Activated T-cell treated with anti-CD3 and anti-CD28 coated beads for 24 hours (primary cell): ENCODE results near the gene LTB4R.
A peak's percentile ranks its signal among the peaks of the same experiment; 100 is the strongest.
"Not testable (repeated sequence)": the region's sequence is repeated elsewhere in the genome, so short reads cannot be mapped to it uniquely, and the experiment has no call there.

Experiments used
- DNase-seq: peaks from one replicate; pipeline ENCODE4 v3.0.0-alpha.2; 2020; ENCODE audit warnings: low read depth

The LTB4R gene

DNA sequence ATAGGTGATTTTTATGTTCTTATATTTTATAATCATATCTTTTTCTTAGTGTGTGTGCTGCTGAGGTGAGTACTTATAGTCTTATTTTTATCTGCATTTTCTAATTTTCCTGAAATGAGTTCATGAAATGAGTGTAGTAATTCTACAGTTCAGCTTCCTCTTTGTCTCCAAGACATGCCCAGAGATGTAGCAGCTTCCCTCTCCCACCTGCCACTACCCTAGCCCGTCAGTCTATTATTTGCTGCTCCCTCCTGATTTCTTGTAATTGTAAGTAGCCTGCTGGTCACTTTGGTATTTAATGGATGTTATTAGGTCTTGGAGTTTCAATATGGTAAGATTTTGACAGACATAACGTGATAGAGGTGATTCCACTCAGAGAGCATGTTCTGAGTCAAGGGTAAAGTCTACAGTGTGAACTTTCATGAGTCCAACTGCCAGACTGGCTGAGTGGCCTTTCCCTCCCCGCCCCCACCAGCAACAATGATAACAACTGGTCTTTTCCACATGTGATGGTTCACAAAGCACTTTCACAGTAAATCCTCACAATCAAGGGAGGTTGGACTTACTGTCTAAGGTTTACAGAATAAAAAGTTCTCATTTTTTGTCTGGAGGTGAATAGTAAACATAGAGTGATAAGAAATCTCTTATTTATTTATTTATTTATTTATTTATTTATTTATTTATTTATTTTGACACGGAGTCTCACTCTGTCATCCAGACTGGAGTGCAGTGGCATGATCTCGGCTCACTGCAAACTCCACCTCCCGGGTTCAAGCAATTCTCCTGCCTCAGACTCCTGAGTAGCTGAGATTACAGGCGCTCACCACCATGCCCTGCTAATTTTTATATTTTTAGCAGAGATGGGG is 32.7 kb downstream of the LTB4R start:
- DNase-seq = no peak

DNA sequence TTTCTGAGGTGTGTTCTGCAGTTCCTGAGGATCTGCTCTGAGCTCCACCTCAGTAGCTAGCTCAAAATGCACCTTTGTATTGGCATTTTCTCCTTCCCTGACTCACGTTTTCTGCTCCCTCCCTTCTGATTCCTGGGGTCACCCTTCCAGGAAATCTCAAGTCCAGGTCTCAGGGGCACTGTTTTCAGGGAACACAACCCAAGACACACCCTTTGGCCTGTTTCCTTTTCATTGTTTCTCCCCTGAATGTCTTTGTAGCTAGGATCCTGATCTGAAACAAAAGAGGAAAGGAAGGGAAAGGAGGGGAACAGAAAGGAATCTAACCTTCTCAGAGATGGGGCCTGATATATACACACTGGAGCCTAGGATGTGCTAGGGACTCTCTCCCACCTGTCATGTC is 35.8 kb downstream of the LTB4R start:
- DNase-seq = no peak

DNA sequence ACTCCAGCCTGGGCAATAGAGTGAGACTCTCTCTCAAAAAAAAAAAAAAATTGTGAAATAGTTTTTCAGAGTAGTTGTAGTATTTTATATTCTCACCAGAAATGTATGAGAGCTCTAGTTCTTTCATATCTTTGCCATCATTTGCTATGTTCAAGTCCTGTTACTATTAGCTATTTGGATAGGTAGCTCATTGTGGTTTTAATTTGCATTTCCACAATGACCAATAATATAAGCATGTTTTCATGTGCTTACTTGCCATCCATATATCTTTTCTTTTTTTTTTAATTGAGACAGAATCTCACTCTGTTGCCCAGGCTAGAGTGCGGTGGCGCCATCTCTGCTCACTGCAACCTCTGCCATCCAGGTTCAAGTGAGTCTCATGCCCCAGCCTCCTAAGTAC is 36.9 kb downstream of the LTB4R start:
- DNase-seq = no peak

DNA sequence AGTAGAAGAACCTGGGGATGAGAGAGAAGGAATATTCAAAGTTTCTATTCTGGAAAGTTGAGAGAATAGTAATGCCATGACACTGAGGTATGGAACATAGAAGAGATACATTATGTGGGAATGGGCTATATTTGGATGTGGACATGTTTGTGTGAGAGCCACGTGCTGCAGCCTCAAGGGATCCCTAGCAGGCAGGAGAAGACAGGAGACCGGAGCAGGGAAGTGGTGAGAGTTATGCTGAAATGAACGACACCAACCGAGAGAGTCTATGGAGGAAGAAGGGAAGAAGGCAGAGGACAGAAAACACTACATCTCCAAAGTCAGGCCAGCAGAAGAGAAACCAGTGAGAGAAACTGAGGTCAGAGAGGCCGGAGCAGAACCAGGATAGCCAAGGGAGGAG is 38.4 kb downstream of the LTB4R start:
- DNase-seq = no peak

DNA sequence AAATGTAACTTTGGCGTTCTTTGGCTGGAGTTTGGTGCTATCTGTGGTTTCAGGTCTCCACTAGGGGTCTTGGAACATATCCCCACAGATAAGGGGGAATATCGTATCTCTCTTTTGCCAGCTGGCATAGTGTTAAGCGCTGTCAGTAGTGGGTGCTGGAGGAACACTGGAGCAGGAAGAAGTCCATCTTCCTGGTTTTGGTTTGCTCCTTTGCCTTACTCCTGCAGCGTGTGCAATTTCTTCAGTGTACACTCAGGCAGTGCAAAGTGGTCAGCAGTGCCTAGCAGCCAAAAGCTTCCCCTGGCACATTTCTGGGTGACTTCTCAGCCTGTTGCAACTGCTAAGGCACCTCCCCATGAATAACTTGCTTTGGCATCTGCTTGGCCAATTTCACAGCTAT is 40.2 kb downstream of the LTB4R start:
- DNase-seq = no peak

DNA sequence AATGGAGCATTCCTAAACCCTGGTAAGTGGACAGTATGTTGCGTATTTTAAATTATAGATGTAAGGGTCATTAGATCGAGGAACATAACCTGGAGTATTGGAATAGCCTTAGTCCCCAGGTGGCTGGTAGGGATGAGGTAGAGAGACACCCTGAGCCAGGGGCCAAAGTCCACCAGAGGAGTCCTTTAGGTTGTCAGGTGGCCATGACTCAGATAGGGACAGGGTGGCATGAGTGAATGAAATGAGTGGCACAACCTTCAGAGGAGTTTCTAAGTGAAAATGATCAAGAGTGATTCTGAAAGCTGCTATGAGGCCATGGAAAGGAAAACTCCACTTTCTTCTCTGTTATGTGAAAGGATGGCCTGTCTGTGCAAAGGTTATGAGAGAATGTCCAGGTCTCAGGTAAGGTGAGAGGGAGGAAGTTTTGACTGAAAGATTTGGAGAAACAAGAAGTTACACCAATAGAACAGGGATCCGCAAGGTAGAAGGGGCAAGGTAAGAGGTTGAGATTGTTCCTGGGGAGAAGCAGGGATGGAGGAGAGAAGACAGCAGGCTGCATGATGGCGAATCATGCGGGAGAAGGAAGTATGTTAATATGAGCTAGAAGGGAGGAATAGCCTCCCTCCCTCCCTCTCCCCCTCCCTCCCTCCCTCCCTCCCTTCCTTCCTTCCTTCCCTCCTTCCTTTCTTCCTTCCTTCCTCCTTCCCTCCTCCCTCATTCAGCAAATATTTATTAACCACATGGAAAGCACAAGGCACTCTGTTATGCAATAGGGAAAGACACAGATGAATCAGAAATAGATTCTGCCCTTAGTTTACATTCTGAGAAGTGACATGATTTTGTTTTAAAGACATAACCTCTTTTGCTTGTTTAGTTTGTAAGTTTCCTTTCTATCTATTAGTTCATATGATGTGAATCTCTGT is 42.5 kb downstream of the LTB4R start:
- DNase-seq = no peak

DNA sequence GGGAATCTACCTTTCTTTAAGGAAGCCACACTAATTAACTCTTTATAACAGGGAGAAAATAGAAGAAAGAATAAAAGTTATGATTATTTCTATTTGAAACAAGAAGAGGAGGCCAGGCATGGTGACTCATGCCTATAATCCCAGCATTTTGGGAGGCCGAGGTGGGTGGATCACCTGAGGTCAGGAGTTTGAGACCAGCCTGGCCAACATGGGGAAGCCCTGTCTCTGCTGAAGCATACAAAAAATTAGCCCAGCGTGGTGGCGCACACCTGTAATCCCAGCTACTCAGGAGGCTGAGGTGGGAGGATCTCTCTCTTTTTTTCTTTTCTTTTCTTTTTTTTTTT is 43.2 kb downstream of the LTB4R start:
- DNase-seq = not testable (repeated sequence)

DNA sequence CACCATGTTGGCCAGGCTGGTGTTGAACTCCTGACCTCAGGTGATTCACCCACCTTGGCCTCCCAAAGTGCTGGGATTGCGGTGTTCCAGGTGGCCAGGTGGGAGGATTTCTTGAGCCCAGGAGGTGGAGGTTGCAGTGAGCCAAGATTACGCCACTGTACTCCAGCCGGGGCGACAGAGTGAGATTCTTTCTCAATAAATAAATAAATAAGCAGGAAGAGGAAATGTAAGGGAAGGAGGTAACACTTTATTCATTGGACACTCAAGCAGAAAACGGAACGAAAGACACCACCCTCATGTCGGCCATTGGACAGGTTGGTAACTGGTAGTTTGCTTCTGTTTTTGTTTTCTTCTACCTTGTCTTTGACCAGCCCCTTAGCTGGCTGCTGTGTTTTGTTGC is 43.7 kb downstream of the LTB4R start:
- DNase-seq = no peak

DNA sequence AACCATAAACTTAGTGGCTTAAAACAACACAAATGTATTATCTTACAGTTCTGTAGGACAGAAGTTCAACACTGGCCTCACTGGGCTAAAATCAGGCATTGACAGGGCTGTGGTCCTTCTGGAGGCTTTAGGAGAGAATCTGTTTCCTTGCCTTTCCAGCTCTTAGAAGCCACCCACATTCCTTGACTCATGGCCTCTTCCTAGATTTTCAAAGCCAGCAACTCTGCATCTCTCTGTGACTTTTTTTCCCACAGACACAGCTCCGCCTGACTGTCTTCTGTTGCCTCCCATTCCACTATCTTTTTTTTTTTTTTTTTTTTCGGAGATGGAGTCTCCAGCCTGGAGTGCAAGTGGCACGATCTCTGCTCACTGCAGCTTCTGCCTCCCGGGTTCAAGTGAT is 44.9 kb downstream of the LTB4R start:
- DNase-seq = no peak

DNA sequence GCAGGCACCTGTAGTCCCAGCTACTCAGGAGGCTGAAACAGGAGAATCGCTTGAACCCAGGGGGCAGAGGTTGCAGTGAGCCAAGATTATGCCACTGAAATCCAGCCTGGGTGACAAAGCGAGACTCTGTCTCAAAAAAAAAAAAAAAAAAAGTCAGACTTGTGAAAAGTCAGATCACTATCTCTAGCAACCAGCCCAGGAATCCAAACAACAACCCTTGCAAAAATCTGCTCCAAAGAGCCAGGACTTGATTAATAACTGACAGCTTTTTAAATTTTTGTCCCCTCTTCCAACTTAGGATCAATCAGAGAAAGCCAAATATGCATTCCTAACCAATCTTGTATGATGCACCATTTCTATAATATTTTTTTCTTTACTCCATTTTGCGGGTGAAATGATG is 49.0 kb downstream of the LTB4R start:
- no peak for DNase-seq

DNA sequence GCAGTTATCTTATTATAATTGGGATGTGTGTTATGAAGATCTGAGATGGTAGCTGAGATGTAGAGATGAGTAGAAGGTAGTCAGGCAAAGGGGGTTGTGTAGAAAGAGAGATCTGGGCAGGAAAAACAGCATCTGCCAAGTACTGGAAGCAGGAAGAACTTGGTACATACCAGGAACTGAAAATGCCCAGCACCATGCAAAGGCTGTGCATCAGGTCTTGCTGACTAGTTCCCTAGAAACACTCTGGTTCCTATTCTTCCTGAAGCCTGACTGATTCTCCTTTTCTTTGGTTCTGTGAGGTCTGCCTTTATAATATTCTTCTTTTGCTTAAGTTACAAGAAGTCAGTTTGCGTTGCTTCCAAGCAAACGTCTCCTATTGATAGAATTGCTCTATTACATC is 50.0 kb downstream of the LTB4R start:
- no peak for DNase-seq

DNA sequence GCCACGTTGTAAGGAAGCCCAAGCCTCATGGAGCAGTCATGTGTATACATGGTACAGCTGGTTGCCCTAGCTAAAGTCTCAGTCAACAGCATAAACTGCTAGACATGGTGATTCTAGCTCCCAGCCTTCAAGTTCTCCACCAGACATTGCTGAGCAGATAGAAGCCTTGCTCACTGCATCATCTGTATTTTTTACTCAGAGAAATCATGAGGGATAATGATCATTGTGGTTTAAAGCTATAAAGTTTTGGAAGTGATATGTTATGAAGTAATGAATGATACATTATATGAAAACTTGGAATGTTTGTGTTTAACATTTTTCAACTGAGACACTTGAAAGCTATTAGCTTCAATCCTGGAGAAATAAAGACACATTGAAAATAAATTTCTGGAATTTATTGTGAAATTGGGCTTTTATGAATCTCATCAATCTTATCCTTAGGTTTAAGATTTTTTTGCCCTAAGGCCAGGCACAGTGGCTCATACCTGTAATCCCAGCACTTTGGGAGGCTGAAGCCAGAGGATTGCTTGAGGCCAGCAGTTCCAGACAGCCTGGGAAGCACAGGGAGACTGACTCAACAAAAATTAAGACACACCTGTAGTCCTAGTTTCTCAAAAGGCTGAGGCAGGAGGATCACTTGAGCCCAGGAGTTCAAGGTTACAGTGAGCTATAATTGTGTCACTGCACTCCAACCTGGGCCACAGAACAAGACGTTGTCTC is 51.1 kb downstream of the LTB4R start:
- no peak for DNase-seq

DNA sequence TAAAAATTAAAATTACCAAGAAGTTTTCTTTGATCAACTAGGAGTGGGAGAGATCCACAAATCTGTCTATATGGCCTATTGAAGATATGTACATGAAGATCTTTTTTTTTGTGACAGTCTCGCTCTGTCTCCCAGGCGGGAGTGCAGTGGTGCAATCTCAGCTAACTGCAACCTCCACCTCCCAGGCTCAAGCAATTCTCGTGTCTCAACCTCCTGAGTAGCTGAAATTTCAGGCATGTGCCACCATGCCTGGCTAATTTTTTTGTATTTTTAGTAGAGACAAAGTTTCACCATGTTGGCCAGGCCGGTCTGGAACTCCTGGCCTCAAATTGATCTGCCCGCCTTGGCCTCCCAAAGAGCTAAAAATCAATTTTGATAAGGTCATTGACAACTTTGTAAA is 52.1 kb downstream of the LTB4R start:
- DNase-seq = no peak

DNA sequence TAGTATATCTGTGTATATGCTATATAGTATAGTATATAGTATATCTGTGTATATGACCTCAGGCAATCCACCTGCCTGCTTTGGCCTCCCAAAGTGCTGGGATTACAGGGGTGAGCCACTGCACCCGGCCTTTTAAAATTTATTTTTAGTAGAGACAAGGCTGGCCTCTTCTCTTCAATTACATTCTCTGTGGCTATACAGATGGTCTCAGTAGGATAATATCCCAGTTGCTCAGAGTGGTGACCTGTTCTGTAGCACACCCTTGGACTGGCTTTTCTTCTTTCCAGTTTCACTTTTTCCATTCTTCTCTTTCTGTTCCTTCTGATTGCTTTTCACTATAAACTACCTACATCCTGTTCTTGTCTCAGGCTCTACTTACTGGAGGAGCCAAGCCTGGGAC is 53.5 kb downstream of the LTB4R start:
- no peak for DNase-seq

DNA sequence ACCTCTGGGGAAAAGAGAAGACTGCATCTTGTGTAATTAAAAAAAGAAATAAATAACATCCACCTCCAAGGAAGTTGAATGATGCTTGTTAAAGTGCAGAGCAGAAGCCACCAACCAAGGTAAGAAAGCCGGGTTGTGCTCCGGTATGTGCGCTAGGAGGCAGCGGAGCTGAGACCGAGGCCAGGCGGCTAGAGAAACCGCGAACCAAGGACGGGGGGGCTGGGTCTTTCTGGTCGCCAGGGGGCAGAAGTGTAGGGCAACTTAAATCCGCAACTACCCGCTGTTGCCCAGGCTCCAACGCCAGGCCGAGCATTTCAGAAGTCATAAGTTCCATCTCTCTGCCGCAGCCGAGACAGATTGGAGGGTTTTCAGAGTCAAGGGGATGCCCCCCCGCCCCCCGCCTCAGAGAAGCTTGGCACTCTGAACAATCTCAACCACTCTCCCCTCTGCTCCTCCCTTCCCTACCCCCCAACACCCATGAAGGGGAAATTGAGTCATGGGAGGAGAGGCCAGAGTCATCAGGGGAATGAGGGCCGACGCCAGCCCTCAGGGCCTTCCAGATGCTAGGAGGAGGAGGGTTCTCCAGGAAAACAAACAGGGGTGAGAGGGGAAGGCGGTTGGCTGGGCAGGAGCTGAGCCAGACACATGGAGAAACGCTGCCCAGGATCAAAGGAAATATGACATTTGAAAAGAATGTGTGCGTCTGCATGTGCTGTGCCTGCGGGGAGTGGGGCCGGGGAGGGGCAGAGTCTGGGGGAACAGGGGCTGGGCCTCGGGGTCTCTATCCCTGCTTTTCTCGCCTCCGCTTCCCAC is 54.5 kb downstream of the LTB4R start:
- peak; percentile 44 for DNase-seq

DNA sequence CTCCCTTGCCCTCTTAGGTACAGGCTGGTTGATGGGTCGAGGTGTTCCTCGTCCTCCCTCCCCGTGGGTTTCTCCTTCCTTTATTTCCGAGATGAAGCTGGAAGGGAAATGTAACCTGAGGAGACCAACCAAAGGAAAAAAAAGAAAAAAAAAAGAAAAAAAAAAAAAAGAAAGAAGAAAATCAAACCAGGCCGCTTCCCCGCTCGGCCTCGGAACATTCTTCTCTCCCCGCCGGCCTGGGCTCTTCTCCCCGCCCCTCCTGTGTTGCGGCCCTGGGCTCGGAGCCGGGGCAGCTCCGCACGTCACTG is 55.1 kb downstream of the LTB4R start:
- DNase-seq = no peak

DNA sequence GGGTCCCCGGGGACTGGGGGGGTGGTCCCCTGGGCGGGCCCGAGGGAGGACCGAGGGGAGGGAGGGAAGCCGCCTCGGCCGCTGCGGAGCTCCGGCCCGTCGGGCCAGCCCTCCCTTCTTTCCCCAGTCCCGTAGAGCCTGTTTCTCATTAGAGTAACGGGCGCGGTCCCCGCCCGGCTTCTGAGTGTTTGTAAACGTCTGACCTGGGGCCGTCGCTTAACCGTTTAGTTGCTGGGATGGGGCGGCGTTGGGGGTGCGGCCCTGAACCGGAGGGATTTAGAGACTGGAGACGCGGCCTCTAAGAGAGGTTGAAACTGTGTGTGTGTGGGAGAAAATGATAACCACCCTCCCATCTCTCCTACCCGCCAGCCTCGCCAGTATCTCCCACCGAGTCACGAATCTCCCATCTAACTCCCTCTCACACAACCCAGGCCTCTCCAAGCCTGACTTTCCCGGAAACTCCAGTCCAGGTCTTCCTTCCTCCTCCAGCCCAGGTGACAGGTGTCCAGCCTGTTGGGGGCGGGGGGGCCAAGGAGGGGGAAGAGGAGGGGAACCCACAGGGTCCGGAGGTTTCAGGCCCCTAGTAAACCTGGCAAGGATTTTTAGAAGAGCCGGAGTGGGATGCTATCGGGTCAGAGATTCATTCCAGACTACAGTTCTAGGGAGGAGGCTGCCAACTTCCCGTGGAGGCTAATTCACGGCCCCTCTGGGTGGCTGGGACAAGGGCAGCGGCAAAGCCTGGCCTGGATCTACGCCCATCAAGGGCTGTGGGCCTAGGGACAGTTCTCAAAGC is 55.6 kb downstream of the LTB4R start:
- no peak for DNase-seq
